Colonic mucosa (tissue), 4 donors: ENCODE data around the gene MKS1. TPM values are rescaled to one million over a fixed set of nuclear protein-coding genes. Genes with fewer than 3 reads are reported as not detected.

Source experiments
- DNase-seq: peaks from one replicate; pipeline ENCODE4 v3.0.0-alpha.2; 2020
- H3K27ac ChIP-seq: fragments of 200-600 bp; one replicate; pipeline ENCODE4 v1.8.0; 2021
- H3K27me3 ChIP-seq: fragments of 200-600 bp; one replicate; pipeline ENCODE4 v1.8.0; 2021
- H3K36me3 ChIP-seq: fragments of 200-600 bp; one replicate; pipeline ENCODE4 v1.8.0; 2021
- H3K4me1 ChIP-seq: fragments of 200-600 bp; one replicate; pipeline ENCODE4 v1.8.0; 2021; ENCODE audit warnings: mild to moderate bottlenecking
- H3K4me3 ChIP-seq: fragments of 200-600 bp; one replicate; pipeline ENCODE4 v1.8.0; 2021
- H3K9ac ChIP-seq, 2 donors: one replicate each; pipeline ENCODE4 v1.7.0; 2013; ENCODE audit warnings: control low read depth in 2 of 2, low read depth in 2 of 2, low read length in 2 of 2
- H3K9me3 ChIP-seq: fragments of 200-600 bp; one replicate; pipeline ENCODE4 v1.8.0; 2021
- intact Hi-C: fragments of 100-400 bp; cut with DNase I; formaldehyde crosslinking; loops from one replicate; pipeline ENCODE4 v1.14.1; 2022
- total RNA-seq, 2 donors: library from RNA; stranded (reverse); fragmentation: NEBNext Ultra II Directional in 1 of 2; extraction: Animal tissue kit (Norgen Biotek cat#: 25700) in 1 of 2; gene quantifications; one replicate each; pipeline ENCODE4 v1.2.1, GENCODE V29; 2021
- TF ChIP-seq, protein P1 (sequence below): fragments of 200-600 bp; IDR thresholded peaks from one replicate; pipeline ENCODE4 v1.8.0; 2022; ENCODE audit warnings: antibody characterized with exemption, mild to moderate bottlenecking
- donor health status: healthy.
- donor health status: DM: no; HTN: no; CAD: no.
- donor health status: DM: no; HTN: no; CAD: no.

The MKS1 gene
- total RNA-seq, 2 donors from 2014 or later: 13.8 to 18.4 TPM

DNA sequence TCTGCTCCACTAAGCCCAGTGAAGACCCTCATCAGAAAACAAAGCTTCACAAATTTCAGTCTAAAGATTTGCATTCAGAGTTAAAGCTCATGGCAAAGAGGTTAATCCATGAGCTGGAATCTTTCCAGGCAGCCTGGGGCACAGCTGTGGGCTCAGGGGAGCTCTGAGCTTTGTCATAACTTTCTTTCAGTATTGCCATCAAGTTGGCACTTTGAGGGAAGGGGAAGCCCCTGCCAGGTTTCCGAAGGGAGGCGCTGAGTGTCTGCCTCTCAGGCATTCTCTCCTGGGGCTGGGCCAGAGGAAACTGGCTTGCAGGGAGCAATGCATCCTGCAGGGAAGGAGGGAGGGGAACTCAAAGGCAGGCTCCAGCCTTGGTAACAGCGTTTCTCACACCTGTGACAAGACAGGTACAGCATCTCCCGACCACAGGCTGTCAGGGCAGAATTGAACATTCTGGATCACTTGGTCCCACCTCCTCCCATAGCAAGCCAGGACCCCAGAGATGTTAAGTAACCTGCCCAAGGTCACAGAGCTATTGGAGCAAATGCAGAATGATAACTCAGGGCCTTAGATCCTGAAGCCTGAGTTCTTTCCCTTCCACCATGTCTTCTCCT lies 23.2 kb upstream of the MKS1 start:
- TF ChIP-seq, protein P1, sequence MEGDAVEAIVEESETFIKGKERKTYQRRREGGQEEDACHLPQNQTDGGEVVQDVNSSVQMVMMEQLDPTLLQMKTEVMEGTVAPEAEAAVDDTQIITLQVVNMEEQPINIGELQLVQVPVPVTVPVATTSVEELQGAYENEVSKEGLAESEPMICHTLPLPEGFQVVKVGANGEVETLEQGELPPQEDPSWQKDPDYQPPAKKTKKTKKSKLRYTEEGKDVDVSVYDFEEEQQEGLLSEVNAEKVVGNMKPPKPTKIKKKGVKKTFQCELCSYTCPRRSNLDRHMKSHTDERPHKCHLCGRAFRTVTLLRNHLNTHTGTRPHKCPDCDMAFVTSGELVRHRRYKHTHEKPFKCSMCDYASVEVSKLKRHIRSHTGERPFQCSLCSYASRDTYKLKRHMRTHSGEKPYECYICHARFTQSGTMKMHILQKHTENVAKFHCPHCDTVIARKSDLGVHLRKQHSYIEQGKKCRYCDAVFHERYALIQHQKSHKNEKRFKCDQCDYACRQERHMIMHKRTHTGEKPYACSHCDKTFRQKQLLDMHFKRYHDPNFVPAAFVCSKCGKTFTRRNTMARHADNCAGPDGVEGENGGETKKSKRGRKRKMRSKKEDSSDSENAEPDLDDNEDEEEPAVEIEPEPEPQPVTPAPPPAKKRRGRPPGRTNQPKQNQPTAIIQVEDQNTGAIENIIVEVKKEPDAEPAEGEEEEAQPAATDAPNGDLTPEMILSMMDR: no peak
- DNase-seq: no peak
- Histone ChIP-seq H3K9me3 (no peaks in the 10 kb centered on the region), H3K4me1 (no peaks in the 10 kb centered on the region), H3K4me3 (no peak overlapping the region), H3K27ac (no peak overlapping the region), H3K27me3 (no peaks in the 10 kb centered on the region), H3K36me3 (no peaks in the 10 kb centered on the region), H3K9ac (no peak overlapping the region)
- intact Hi-C loops: no loop called here

- no peaks in the 10 kb centered on the region for H3K27me3 ChIP-seq
- no peaks in the 10 kb centered on the region for H3K9me3 ChIP-seq
- no peak overlapping the region for H3K9ac ChIP-seq
- H3K4me3 ChIP-seq: no peak overlapping the region
- no peaks in the 10 kb centered on the region for H3K4me1 ChIP-seq
- no peaks in the 10 kb centered on the region for H3K36me3 ChIP-seq
- intact Hi-C loops: no loop called here
- TF ChIP-seq, protein P1: no peak
- DNase-seq: no peak
- H3K27ac ChIP-seq: no peak overlapping the region
Measured at GRCh38 chr17:58239987-58240386, 20.9 kb upstream of the MKS1 start.

DNA sequence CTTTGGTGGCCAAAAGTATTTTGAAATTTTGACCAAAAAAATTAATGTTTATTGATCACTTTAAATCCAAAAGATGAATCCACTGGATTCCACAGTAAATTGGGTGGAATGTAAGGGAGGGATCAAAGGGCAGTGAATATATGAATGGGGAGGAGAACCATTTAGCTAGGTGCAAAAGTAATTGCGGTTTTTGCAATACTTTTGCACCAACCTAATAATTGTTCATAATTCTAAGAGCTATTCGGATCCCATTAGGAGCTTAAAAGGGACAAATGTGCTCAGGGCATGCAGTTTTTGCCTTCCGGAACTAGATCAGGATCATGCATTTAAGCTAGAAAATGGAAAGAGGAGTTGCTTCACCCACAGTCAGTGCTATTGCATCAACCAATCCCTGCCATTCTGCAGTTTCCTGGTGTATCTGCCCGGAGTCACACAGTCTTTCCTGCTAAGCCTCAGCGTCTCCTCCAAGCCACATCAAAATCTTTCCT lies 19.1 kb upstream of the MKS1 start, which contains the start of gene LPO:
Gene LPO, plus strand, starts transcription at position 438 of the 488 bp plus-strand sequence. CDS start 4,396 bp downstream, outside the sequence.
- Histone ChIP-seq H3K36me3 (no peaks in the 10 kb centered on the region), H3K27me3 (no peaks in the 10 kb centered on the region), H3K4me3 (no peak within 1 kb of the TSS), H3K9me3 (no peaks in the 10 kb centered on the region), H3K4me1 (no peaks in the 10 kb centered on the region), H3K9ac (no peak within 1 kb of the TSS), H3K27ac (no peak within 1 kb of the TSS)
- DNase-seq: no peak
- intact Hi-C loops: no loop called here
- TF ChIP-seq, protein P1: no peak

- intact Hi-C loops: no loop called here
- no peak overlapping the region for H3K4me3 ChIP-seq
- H3K9ac ChIP-seq: no peak overlapping the region
- no peaks in the 10 kb centered on the region for H3K9me3 ChIP-seq
- H3K27ac ChIP-seq: no peak overlapping the region
- no peaks in the 10 kb centered on the region for H3K27me3 ChIP-seq
- no peaks in the 10 kb centered on the region for H3K4me1 ChIP-seq
- TF ChIP-seq, protein P1: no peak
- H3K36me3 ChIP-seq: no peaks in the 10 kb centered on the region
- no peak for DNase-seq
Measured at GRCh38 chr17:58236394-58236793, 17.3 kb upstream of the MKS1 start.

- Histone ChIP-seq H3K27me3 (no peaks in the 10 kb centered on the region), H3K27ac (no peak overlapping the region), H3K4me1 (no peaks in the 10 kb centered on the region), H3K4me3 (no peak overlapping the region), H3K9me3 (no peaks in the 10 kb centered on the region), H3K36me3 (no peaks in the 10 kb centered on the region), H3K9ac (no peak overlapping the region)
- TF ChIP-seq, protein P1: no peak
- DNase-seq: no peak
- intact Hi-C loops: no loop called here
Measured at GRCh38 chr17:58235821-58236220, 16.8 kb upstream of the MKS1 start.
